Retinal pigment epithelial cell (primary cell): Measurements from ENCODE around the gene CCDC93.

Experiments
- DNase-seq: peaks from one replicate; pipeline ENCODE4 v3.0.0-alpha.2; 2010; ENCODE audit warnings: low read depth
- H3K4me3 ChIP-seq: 2 replicates; pipeline ENCODE4 v1.5.1; 2011; ENCODE audit warnings: mild to moderate bottlenecking, low read length, control low read depth, moderate library complexity
- CTCF ChIP-seq: conservative IDR thresholded peaks from 2 replicates; pipeline ENCODE4 v1.5.1; 2011; ENCODE audit warnings: low read depth, low read length, control low read depth, inconsistent platforms

CCDC93 gene

DNA sequence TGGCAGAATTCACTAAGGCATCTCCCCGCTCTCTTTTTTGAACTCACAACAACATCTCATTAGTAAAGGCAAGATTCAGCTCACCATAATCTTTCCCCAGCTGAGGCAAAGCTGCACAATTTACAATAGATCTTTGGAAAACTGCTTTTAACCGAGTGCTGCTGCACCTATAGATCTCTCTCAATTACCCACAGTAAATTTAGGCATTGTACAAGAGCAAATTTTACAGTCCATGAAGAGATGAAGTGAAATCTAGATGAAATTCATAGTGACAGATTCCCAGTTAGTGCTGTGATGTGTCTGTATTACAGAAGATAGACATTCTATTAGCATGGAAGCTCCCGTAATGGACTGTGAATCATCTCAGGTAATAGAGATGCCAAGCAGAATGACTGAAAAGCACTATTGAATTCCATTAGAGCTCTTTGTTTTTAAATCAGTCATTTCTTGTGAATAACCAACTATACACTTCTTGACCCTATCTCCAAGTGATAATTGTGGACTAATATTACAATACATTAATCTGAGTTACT lies 38.0 kb upstream of the CCDC93 start:
- TF ChIP-seq CTCF, result no peak
- DNase-seq, result no peak
- H3K4me3 ChIP-seq, result no peak overlapping the region

GRCh38 chr2:118050974-118051373 lies 37.1 kb upstream of the CCDC93 start:
- H3K4me3 ChIP-seq, result no peak overlapping the region
- TF ChIP-seq CTCF, result no peak
- DNase-seq, result no peak

DNA sequence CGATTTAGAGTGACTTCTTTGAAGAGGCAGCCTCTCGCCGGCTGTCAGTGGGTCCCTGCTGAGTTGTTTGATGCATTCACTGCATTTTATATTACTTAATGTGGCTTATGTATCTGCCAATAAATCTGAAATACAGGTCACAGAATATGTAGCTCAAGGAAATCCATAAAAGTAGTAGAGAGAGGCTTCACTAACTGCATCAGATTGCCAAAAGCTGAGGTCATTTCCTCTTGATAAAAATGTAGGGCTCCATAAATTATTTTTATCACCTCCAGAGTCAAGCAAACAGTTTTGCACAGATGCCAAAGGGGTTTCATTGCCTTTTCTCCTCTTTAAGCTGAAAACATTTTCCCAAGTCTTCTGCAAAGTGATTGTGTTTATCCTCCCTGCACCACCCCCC lies 36.5 kb upstream of the CCDC93 start:
- H3K4me3 ChIP-seq, result no peak overlapping the region
- no peak for TF ChIP-seq CTCF
- no peak for DNase-seq

GRCh38 chr2:118049816-118050140 lies 35.9 kb upstream of the CCDC93 start:
- H3K4me3 ChIP-seq, result no peak overlapping the region
- TF ChIP-seq CTCF, result no peak
- no peak for DNase-seq

- no peak for DNase-seq
- no peak for TF ChIP-seq CTCF
- H3K4me3 ChIP-seq, result no peak overlapping the region
Observed at GRCh38 chr2:118049140-118049815, 35.4 kb upstream of the CCDC93 start.

GRCh38 chr2:118048401-118048800 lies 34.5 kb upstream of the CCDC93 start:
- no peak overlapping the region for H3K4me3 ChIP-seq
- DNase-seq, result no peak
- TF ChIP-seq CTCF, result no peak

GRCh38 chr2:118047380-118047826 lies 33.5 kb upstream of the CCDC93 start:
- H3K4me3 ChIP-seq, result no peak overlapping the region
- no peak for DNase-seq
- no peak for TF ChIP-seq CTCF
